IPS-NIHi7 (cell line): ENCODE results near the gene CDAN1.
"Not testable (repeated sequence)": the region's sequence is repeated elsewhere in the genome, so short reads cannot be mapped to it uniquely, and the experiment has no call there.

ENCODE experiments used
- DNase-seq: peaks from one replicate; pipeline ENCODE4 v3.0.0; 2012; ENCODE audit warnings: mixed read lengths; ENCODE audit errors: extremely low spot score

Gene CDAN1

GRCh38 chr15:42736793-42737528 is at the start of gene CDAN1:
Gene CDAN1 (minus strand): TSS chr15:42737128. CDS start chr15:42737102, 26 bp downstream.
- peak; percentile 100 for DNase-seq

DNA sequence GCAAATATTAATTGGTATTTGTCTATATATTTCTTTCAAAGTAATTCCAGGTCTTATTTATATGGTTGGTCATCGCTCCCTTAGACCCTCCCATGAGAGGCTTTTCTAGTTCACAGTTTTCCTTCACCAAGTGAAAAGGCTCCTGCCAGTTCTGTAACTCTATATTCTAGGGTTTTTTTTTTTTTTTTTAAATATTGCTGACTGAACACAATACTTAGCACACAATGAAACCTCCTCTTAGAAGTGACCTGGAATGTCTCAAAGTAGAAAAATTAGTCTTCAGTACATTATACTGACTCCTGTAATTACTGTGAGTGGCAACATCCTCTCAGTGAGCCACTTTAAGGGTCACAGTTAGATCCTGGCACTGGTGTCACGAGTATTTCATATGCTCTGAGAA is 48.6 kb upstream of the CDAN1 start:
- no peak for DNase-seq

DNA sequence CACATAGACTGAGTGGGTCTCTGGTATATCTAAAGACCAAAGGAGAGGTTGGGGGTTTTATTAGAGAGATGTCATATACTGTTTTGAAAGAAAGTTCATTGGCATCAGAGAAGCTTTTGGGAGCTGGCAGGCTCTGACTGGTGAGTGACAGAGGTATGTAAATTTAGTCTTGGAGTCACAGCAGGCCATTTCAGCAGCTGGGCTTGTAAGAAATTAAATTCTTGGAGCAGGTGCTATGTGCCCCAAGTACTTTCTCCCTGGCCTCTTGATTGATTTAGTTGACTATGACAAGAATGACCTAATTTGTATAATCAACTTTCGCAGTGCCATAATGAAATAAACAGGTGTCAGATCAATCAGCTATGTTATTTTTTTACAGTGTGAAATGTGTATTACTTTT is 47.8 kb upstream of the CDAN1 start:
- DNase-seq = no peak

DNA sequence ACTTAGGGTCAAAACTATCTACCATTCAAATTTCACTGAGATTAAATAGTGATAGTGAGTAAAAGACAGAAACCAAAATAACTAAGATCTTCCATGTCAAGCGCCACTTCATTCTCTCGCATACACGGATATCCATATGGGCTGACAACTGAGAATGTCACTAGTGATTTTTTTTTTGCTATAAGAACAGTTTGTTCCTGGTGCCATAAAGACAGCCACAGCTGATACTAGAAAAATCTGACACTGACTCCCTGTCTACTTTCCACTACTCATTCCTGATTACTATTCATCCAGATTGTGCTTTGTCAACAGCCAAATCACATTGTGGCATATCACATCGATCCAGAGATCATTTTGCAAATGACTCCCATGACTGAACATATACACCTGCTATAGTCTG is 45.8 kb upstream of the CDAN1 start:
- DNase-seq = no peak

DNA sequence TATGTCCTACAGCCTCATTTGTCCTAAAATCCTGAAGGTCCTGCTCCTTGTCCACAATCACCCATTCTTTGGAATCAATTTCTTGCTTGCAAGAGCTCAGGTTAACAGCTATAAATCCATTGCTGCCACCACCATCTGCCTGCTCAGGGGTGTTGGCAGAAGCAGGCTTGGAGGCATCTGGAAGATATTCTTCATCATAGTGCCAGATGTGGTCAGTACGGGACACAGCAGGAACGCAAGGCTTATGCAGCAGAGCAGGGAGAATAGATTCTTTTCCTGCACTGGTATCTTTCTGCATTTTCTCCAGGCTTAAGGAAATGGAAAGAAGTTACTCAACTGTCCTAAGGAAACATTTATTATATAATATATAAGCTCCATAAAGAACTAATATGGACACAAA is 38.5 kb upstream of the CDAN1 start:
- DNase-seq = no peak

DNA sequence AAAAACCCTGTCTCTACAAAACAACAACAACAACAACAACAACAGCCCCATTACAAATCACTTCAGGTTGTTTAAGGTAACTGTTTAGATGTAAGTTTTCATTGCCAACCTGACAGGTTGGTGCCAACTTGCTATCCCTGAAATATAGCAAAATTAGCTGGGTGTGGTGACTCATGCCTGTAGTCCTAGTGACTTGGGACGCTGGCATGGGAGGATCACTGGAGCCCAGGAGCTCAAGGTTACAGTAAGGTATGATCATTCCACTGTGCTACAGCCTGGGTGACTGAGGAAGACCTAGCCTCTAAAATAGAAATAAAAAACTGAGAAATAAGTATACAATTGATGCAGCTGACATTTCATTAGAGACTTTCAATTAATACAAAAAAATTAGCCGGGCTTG is 36.0 kb upstream of the CDAN1 start:
- no peak for DNase-seq

GRCh38 chr15:42772144-42772543 is 35.2 kb upstream of the CDAN1 start:
- DNase-seq = no peak

- DNase-seq = not testable (repeated sequence)
Observed at GRCh38 chr15:42766109-42766508, 29.2 kb upstream of the CDAN1 start.

- DNase-seq = not testable (repeated sequence)
Observed at GRCh38 chr15:42764154-42764731, 27.3 kb upstream of the CDAN1 start.

GRCh38 chr15:42761813-42762212 is 24.9 kb upstream of the CDAN1 start:
- DNase-seq = not testable (repeated sequence)

- DNase-seq = no peak
Observed at GRCh38 chr15:42760759-42761158, 23.8 kb upstream of the CDAN1 start.

DNA sequence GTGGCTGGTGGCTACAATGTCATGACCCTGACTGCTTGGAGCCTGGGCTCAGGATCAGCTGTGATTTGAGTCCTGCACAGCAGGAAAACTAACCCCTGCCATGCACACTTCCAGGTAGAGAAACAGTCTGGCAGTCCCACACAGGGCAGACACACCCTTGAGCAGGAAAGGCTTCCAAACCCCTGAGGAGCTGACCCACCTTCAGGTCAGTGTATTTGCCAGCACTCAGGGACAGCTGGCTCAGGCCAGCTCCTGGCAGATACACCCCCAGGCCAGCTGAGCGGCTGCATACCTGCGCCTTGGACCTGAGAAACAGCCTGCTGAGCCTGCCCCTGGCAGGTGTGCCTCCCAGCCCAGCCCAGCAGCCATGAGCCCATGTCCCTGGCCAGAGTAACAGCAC is 22.2 kb upstream of the CDAN1 start:
- no peak for DNase-seq

DNA sequence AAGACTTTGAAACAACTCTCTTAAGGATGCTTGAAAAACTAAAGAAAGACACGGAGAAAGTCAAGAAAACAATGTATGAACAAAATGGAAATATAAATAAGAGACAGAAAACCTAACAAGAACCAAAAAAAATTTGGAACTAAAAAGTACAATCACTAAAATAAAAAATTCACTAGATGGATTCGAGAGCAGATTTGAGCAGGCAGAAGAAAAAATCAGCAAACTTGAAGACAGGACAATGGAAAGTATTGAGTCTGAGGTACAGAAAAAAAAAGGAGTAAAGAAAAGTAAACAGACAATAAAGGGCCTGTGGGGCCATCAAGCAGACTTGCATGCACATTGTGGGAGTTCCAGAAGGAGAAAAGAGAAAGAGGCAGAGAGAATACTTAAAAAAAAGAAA is 13.4 kb upstream of the CDAN1 start:
- no peak for DNase-seq

GRCh38 chr15:42749266-42749665 is 12.3 kb upstream of the CDAN1 start:
- DNase-seq = no peak

DNA sequence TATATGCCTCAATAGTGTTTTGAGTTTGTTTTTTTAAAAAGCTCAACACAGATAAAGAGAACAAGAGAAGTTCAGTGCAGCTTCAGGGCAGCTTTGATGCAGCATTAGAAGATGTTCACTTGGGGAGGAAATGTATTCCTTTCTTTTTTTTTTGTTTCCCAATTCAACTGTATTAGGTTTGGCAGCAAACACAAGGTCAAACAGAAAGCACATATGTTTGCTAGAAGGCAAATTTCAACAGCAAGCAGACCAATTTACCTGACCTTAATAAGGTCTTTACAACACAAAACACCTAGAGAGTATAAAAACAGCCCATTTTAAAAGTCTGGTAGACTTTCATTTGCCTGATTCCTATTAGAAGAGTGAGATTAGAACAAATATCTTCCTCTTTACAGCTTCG is 7.3 kb upstream of the CDAN1 start:
- DNase-seq = no peak

GRCh38 chr15:42742149-42742548 is 5.2 kb upstream of the CDAN1 start:
- no peak for DNase-seq

DNA sequence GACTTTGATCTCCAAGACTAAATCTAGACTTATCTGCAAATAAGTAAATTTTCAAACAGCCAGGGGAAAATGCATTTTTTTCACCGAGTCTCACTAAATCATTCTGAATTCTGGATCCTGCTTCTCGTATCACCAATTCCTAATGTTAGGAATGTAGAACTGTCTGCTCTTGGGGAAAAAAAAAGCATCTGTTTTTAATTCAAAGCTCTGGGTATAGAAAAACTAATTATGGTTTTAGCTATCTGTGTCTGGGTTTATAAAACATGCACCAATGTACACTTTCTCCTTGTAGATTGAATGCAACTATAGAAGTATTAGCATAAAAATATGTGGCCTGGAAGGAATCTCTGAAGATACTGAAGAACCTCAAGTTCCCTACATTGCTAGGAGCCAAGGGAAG is 4.8 kb upstream of the CDAN1 start:
- DNase-seq = no peak

GRCh38 chr15:42737529-42738328 is 801 bp upstream of the CDAN1 start:
- DNase-seq = no peak

- DNase-seq = peak; percentile 56
Observed at GRCh38 chr15:42736178-42736792, 643 bp downstream of the CDAN1 start.

DNA sequence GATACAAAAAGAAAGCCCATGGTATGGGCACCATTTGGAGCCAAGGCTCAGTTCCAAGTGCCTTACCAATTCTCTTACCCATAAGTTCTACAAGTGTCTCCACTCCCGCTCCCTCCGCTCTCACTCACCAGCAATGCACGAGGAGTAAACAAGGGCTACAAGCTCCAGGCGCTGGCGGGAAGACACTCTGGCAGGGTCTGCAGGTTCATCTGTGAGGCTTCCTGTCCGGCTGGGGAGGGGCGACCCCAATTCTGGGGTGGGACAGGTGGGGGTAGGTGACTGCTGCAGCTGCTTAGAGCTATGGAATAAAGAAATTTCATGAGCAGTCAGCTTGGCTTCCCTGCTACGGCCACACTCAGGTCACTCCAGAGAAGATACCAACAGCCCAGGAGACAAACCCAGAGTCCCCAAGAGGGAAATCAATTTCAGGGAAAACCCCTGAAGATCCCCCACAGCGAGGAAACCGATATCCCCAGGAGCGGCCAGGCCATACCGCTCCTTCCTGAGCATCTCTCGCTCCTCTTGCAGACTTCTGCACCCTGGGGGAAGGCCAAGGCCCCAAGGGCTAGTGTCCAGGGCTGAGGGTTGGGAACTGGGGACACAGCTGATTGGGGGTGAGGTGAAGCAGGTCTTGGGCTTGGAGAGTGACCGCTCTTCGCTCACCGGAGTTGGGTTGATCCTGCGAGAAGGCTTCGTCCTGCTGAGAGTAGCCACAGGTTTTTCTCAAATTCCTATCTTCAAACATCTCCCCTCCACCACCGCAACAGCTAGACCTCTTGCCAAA is 1.4 kb downstream of the CDAN1 start:
- no peak for DNase-seq

- no peak for DNase-seq
Observed at GRCh38 chr15:42734076-42734672, 2.8 kb downstream of the CDAN1 start.
